Measurements from ENCODE around the gene INO80.
"Not testable (repeated sequence)": the region's sequence is repeated elsewhere in the genome, so short reads cannot be mapped to it uniquely, and the experiment has no call there.

INO80 gene

GRCh38 chr15:41115652-41116115 is 396 bp downstream of the INO80 start:
- peak; percentile 58 to 68 for DNase-seq (ENCODE audit: low read depth in 1 of 2, low spot score in 1 of 2)

- DNase-seq (ENCODE audit: low read depth in 1 of 2, low spot score in 1 of 2): peak in 1 of 2 donors; percentile 71
These were observed 874 bp downstream of the INO80 start for GRCh38 chr15:41115161-41115651.

- no peak for DNase-seq (ENCODE audit: low read depth in 1 of 2, low spot score in 1 of 2)
These were observed 9.1 kb downstream of the INO80 start for GRCh38 chr15:41106947-41107346.

- DNase-seq (ENCODE audit: low read depth in 1 of 2, low spot score in 1 of 2): no peak
These were observed 10.4 kb downstream of the INO80 start for GRCh38 chr15:41105348-41106334.

GRCh38 chr15:41104234-41104633 is 11.8 kb downstream of the INO80 start:
- DNase-seq (ENCODE audit: low read depth in 1 of 2, low spot score in 1 of 2): no peak

- DNase-seq (ENCODE audit: low read depth in 1 of 2, low spot score in 1 of 2): no peak
These were observed 13.2 kb downstream of the INO80 start for GRCh38 chr15:41102854-41103253.

- DNase-seq (ENCODE audit: low read depth in 1 of 2, low spot score in 1 of 2): no peak
These were observed 19.9 kb downstream of the INO80 start for GRCh38 chr15:41096178-41096577.

GRCh38 chr15:41085029-41085428 is 31.1 kb downstream of the INO80 start:
- no peak for DNase-seq (ENCODE audit: low read depth in 1 of 2, low spot score in 1 of 2)

DNA sequence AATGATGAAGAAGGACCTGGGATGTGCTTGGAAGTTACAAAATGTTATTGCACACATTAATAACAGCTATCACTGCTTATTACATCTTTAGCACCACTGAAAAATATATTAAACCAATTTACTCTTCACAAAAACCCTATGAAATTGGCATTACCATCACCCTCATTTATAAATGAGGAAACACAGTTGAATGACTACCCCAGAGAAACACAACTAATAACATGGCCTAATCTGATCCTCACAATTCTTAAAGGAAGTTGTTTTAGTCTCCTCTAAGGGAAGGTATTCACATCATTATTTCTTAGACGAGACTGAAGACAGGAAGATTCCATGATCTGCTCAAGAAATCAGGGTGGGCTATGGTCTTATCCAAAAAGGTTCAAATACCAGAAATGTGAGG is 35.9 kb downstream of the INO80 start:
- no peak for DNase-seq (ENCODE audit: low read depth in 1 of 2, low spot score in 1 of 2)

DNA sequence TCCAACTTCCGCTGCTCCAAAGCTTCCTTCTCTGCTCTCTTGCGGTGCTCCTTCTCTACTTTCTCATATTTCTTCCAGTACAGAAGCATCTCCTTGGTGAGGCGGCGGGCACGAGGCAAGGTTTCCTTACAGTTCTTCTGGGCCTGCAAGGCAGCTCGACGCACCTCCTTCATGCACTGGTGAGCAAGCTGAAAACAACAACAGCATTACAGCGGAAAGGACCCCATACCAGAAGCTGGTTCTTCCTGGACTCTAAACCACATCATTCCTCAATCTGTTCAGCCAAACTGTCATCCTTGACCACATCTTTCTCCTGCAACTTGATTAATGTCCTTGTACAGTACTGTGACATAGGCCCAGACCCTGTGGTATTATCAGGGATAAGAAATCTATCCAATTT is 36.4 kb downstream of the INO80 start:
- DNase-seq (ENCODE audit: low read depth in 1 of 2, low spot score in 1 of 2): no peak

- not testable (repeated sequence) for DNase-seq (ENCODE audit: low read depth in 1 of 2, low spot score in 1 of 2)
These were observed 37.2 kb downstream of the INO80 start for GRCh38 chr15:41078879-41079278.

DNA sequence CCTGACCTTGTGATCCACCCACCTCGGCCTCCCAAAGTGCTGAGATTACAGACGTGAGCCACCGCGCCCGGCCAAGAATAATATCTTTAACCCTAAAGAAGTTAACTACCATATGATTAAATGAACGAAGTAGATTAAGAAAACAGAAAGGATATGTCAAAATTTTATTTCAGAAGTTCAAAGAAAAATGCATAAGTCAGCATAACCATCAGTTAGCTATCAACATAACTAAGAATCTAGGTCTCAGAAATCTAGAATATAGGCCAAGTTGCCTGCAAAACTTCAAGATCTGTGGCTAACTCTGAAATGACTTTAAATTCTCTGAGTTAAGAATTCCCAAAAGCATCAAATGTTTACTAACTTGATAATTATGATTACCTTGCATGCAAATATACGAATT is 38.0 kb downstream of the INO80 start:
- DNase-seq (ENCODE audit: low read depth in 1 of 2, low spot score in 1 of 2): no peak

- DNase-seq (ENCODE audit: low read depth in 1 of 2, low spot score in 1 of 2): no peak
These were observed 43.1 kb downstream of the INO80 start for GRCh38 chr15:41073028-41073427.

- DNase-seq (ENCODE audit: low read depth in 1 of 2, low spot score in 1 of 2): no peak
These were observed 44.1 kb downstream of the INO80 start for GRCh38 chr15:41072013-41072412.

DNA sequence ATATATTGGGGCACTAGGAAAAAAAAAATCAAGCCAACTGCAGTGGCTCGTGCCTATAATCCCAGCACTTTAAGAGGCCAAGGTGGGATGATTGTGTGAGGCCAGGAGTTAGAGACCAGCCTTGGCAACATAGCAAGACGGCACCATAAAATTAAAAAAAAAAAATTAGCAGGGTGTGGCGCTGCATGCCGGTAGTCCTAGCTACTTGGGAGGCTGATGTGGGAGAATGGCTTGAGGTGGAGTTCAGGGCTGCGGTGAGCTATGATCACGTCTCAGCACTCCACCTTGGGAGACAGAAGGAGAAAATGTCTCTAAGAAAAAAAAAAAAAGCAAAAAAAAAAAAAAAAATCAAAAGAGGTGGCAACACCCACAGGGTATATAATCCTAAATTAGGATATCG is 49.6 kb downstream of the INO80 start:
- DNase-seq (ENCODE audit: low read depth in 1 of 2, low spot score in 1 of 2): no peak

DNA sequence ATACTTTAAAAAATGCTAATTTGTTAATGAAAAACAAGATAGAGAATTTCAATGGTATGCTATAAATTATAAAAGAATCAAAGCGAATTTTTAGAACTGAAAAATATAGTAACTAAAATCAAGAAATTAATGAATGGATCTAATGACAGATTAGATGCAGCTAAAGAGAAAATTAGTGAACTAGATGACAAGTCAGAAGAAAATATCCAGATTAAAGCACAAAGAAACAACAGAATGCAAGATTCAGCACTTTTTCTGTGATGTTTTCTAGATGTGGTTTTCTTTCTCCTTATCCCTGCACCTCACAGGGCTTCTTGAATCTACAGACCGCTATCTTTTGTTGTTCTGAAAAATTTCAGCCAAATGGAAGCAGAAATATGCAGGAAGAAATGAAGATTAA is 54.4 kb downstream of the INO80 start:
- DNase-seq (ENCODE audit: low read depth in 1 of 2, low spot score in 1 of 2): no peak

DNA sequence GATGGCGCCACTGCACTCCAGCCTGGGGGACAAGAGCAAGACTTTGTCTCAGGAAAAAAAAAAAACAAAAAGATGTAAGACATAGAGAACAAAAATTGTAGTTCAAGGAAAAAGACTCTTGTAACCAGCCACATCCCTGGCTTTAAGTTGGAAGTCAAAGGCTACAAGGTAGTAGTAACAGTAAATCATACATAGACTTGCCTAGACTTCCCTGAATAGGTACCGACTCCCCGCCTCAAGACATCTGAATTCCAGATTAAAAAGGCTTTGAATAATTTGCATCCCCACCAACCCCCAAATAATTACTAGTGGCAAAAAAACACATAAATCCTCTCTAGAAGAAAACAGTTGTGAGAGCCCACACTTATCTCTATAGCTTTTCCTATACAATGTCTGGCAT is 55.6 kb downstream of the INO80 start:
- DNase-seq (ENCODE audit: low read depth in 1 of 2, low spot score in 1 of 2): no peak

- DNase-seq (ENCODE audit: low read depth in 1 of 2, low spot score in 1 of 2): no peak
These were observed 59.3 kb downstream of the INO80 start for GRCh38 chr15:41056810-41057209.

- no peak for DNase-seq (ENCODE audit: low read depth in 1 of 2, low spot score in 1 of 2)
These were observed 60.4 kb downstream of the INO80 start for GRCh38 chr15:41055706-41056105.

DNA sequence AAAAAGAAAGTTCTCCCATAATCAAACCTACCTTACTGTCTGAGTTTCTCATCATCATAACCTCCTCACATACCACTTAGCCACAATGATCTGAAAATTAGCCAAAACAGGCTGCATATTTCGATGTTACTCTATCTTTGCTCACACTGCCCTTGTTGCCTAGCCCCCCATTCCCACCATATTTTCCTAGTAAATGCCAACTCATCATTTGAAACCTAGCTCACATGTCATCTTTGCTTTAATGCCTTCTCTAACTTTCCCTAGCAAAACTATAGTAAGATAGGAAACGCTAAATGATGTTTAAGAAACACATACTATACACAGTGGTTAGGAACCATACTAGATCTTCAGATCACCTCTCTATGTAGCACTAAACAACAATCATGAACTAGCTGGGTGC is 64.9 kb downstream of the INO80 start:
- no peak for DNase-seq (ENCODE audit: low read depth in 1 of 2, low spot score in 1 of 2)

- DNase-seq (ENCODE audit: low read depth in 1 of 2, low spot score in 1 of 2): no peak
These were observed 67.2 kb downstream of the INO80 start for GRCh38 chr15:41048852-41049251.

DNA sequence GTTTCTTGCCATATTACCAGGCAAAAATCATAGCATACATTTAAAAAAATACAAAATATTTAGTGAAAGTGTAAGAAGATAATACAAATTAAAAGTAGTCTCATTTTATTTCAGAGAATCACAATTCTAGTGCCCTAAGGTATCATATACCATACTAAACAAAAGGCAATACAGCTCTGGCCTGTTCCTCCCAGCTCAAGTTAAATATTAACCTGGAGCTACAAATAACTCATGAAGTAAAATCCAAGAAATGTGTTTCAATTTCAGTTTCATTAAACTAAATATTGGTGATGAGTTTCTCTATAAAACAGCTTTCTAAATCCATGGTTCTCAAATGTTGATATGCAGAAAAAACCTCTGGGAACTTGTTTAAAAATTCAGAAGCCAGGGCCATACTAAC is 67.7 kb downstream of the INO80 start:
- no peak for DNase-seq (ENCODE audit: low read depth in 1 of 2, low spot score in 1 of 2)

DNA sequence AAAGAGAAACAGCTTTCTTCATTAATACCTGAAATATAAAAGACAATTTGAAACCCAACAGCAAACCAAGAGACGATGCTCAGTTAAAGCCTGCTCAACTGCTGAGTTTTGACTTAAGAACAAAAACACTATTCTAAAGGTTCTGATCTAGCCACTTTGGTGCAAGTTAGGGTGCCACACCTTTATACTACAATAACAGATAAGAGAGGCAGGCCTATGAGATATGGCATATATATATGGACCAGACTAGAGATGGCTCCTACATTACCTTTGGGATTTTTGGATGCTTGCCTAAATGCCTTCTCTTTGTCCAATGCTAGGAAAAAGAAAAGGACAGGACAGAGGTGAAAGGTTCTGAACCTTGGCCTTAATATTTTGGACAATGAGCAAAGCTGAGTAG is 68.6 kb downstream of the INO80 start:
- DNase-seq (ENCODE audit: low read depth in 1 of 2, low spot score in 1 of 2): no peak
